HG03103 (cell line): ENCODE measurements around the gene CAVIN2.
"Not testable (repeated sequence)": the region's sequence is repeated elsewhere in the genome, so short reads cannot be mapped to it uniquely, and the experiment has no call there.

ENCODE experiments used
- ATAC-seq: cut with Tn5 transposase; IDR thresholded peaks from one replicate; pipeline ENCODE4 v1.9.1; 2021; ENCODE audit warnings: low read depth; ENCODE audit not compliant: unreplicated experiment

Gene CAVIN2

GRCh38 chr2:191806396-191806795 lies 40.5 kb downstream of the CAVIN2 start:
- no peak for ATAC-seq

GRCh38 chr2:191804766-191805165 lies 42.1 kb downstream of the CAVIN2 start:
- ATAC-seq = no peak

- ATAC-seq = no peak
These were observed 43.9 kb downstream of the CAVIN2 start for GRCh38 chr2:191803007-191803406.

- ATAC-seq = no peak
These were observed 44.7 kb downstream of the CAVIN2 start for GRCh38 chr2:191802180-191802579.

GRCh38 chr2:191800874-191801273 lies 46.0 kb downstream of the CAVIN2 start:
- no peak for ATAC-seq

GRCh38 chr2:191799526-191799925 lies 47.4 kb downstream of the CAVIN2 start:
- ATAC-seq = no peak

- no peak for ATAC-seq
These were observed 48.7 kb downstream of the CAVIN2 start for GRCh38 chr2:191797942-191798876.

GRCh38 chr2:191797500-191797899 lies 49.4 kb downstream of the CAVIN2 start:
- ATAC-seq = no peak

- ATAC-seq = no peak
These were observed 51.2 kb downstream of the CAVIN2 start for GRCh38 chr2:191795715-191796114.

- no peak for ATAC-seq
These were observed 54.8 kb downstream of the CAVIN2 start for GRCh38 chr2:191791953-191792560.

GRCh38 chr2:191790737-191791136 lies 56.2 kb downstream of the CAVIN2 start:
- no peak for ATAC-seq

GRCh38 chr2:191789796-191790195 lies 57.1 kb downstream of the CAVIN2 start:
- no peak for ATAC-seq

- ATAC-seq = no peak
These were observed 60.2 kb downstream of the CAVIN2 start for GRCh38 chr2:191786694-191787093.

GRCh38 chr2:191785651-191786050 lies 61.2 kb downstream of the CAVIN2 start:
- ATAC-seq = not testable (repeated sequence)
